H1 (cell line): ENCODE data around the gene OSBPL3. TPM values are rescaled to one million over a fixed set of nuclear protein-coding genes. Genes with fewer than 3 reads are reported as not detected.

Experiments used
- CBX5 ChIP-seq: fragments of 300-800, 300-1000 bp; sonication (generic); IDR thresholded peaks from 2 replicates; pipeline ENCODE4 v1.7.1; 2016; ENCODE audit warnings: antibody characterized with exemption, low read length, low read depth
- CHD7 ChIP-seq: fragments of 300-600 bp; sonication (generic); IDR thresholded peaks from 2 replicates; pipeline ENCODE4 v1.7.1; 2012; ENCODE audit warnings: low read length, moderate library complexity, mild to moderate bottlenecking, inconsistent platforms; ENCODE audit not compliant: insufficient replicate concordance
- EP300 ChIP-seq, 2 experiments: IDR thresholded peaks; 1 replicate in 1 of 2; 2 replicates in 1 of 2; pipeline ENCODE4 v1.6.1; 2011 to 2012; ENCODE audit warnings: low read depth in 2 of 2, low read length in 2 of 2, mild to moderate bottlenecking in 2 of 2, borderline replicate concordance in 1 of 2, inconsistent platforms in 1 of 2, moderate library complexity in 1 of 2
- KDM1A ChIP-seq: fragments of 200-600, 300-600 bp; sonication (generic); IDR thresholded peaks from 2 replicates; pipeline ENCODE4 v1.7.1; 2016; ENCODE audit warnings: mild to moderate bottlenecking, low read length, borderline replicate concordance
- POLR2A ChIP-seq, 2 experiments: IDR thresholded peaks; 1 replicate in 1 of 2; 2 replicates in 1 of 2; pipeline ENCODE4 v1.6.1; 2011; ENCODE audit warnings: low read depth in 2 of 2, low read length in 2 of 2, mild to moderate bottlenecking in 2 of 2; ENCODE audit errors: control extremely low read depth in 1 of 2
- SIN3A ChIP-seq, 2 experiments: IDR thresholded peaks in 1 of 2; conservative IDR thresholded peaks in 1 of 2; 2 replicates each; pipeline ENCODE4 v1.6.1; 2011 to 2012; ENCODE audit warnings: low read length in 2 of 2, improper control_type of control experiment in 1 of 2, low read depth in 1 of 2, mild to moderate bottlenecking in 1 of 2
- YY1 ChIP-seq: IDR thresholded peaks from 2 replicates; pipeline ENCODE4 v1.6.1; 2011; ENCODE audit warnings: low read depth, mild to moderate bottlenecking, low read length
- polyA plus RNA-seq, 7 experiments: library from polyadenylated mRNA; depleted of rRNA in 3 of 7; stranded (reverse) in 5 of 7; unstranded in 2 of 7; fragments of >200 nt in 5 of 7; fragments of 200-250 nt in 2 of 7; gene quantifications; 1 replicate in 5 of 7; 2 replicates in 1 of 7; 4 replicates in 1 of 7; pipeline versions ENCODE4 v1.2.1 to v1.2.3, GENCODE V29; 2011 to 2013; ENCODE audit warnings: missing spikeins in 2 of 7, mixed read lengths in 2 of 7
- total RNA-seq: library from RNA; stranded (reverse); fragmentation: NEBNext Ultra II Directional; extraction: Animal tissue kit (Norgen Biotek cat#: 25700); gene quantifications from 2 replicates; pipeline ENCODE4 v1.2.1, GENCODE V29; 2021

Gene OSBPL3
- total and polyA plus RNA-seq, 2 of the 8 experiments (the other 6 are each of a cell fraction or from before 2014, with no cell fraction given) = 2.8 to 13.9 TPM

DNA sequence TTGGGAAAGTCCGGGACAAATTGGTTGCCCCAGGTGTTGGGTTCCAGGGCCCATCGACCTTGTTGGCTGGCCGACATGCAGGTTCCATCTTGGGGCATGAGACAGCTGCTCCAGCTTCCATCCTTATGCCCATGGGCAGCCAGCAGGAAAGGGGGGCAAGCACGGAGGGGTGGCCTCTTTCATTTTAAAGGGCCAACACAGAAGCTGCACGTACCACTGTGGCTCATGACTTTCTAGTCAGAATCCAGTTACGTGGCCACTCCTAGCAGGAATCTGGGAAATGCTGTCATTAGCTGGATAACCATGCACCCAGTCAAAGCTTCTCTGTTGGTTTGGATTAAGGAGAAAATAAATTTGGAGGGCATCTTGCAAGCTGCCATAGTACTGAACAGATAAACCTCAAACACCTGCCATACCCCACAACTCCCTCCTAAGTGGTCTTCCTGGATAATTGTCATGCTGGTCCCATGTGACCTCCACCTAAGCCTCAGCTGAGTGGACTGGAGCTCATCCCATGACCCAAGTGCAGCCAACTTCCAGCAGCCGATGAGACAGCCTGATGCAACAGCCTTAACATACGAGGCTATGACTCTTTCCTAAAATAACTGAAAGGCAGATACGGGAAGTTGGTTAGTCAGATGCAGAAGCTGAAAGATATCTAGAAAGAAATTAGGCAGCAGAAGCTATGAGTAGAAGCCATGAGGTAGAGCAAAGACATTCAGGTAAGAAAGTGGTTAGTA lies 201.3 kb downstream of the OSBPL3 start (continued):
- TF ChIP-seq YY1 (no peak), CHD7 (no peak), KDM1A (no peak), CBX5 (no peak), POLR2A (IDR thresholded peaks at IDR 0.05; ENCODE audit: control extremely low read depth in 1 of 2, low read depth in 2 of 2, low read length in 2 of 2) (no peak), EP300 (IDR thresholded peaks at IDR 0.05; ENCODE audit: borderline replicate concordance in 1 of 2, low read depth in 2 of 2, low read length in 2 of 2) (no peak), SIN3A (conservative IDR thresholded peaks at IDR 0.05 in 1 of 2, IDR thresholded peaks at IDR 0.05 in 1 of 2; ENCODE audit: low read depth in 1 of 2, low read length in 2 of 2) (no peak)
